UCSD-AML1 (cell line): ENCODE results near the gene RAB22A.
"Not testable (repeated sequence)": the region's sequence is repeated elsewhere in the genome, so short reads cannot be mapped to it uniquely, and the experiment has no call there.

Source experiments
- DNase-seq: peaks from one replicate; lab custom pipeline; 2025; ENCODE audit not compliant: unreplicated experiment; lab: John Stamatoyannopoulos, UW

RAB22A gene

DNA sequence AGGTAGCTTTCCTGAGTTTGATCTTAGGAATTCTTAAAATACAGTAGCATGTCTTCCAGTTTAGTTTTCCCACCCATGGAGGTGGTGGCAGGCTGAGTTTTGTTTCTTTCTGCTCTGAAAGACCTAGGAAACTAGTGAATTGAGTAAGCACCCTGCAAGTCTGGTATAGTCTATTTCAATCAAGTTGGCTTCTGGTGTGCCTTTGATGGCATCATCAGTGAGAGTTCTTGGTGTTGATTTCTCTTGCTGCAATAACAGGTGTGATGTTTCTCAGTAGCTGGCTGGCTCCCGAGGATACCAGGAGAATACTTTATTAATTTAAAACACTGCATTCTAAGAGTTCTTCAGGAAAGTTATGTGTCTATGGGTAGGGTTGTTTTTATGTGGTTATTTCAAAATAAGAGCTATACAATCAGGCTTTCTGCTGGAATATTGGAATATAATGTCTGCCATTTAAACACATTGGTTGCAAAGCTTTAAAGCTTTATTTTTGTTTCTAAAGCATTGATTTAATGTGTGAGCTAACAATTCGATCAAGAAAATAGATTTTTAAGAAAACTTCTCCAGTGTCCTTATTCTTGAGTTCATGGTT lies 98.5 kb downstream of the RAB22A start:
- no peak for DNase-seq

DNA sequence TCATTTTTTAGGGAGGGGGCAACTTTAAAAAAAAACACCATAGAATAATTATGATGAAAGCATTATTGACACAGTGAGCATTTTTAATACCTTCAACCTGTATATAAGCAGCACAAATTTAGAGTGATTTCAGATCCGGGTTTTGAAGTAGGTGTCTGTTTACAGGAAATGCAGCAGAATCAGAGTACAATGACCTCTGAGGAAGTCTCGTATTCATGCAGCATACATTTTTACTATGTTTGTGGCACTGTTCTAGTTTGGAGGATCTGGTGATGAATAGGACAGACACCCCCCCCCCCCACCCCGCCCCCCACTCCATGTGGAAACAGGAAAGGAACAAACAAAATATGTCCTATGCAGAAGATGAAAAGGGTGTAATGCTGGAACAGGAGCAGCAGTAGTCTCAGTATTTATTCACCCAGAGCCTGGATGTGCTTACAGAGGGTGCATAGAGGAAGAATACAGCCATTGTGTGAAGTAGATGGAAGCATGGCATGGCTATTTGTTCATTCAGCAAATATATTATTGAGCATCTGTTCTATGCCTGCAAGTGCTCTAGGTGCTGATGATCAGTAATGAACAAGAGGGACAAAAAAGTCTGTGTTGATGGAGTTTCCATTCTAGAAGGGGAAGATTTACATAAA lies 99.2 kb downstream of the RAB22A start:
- DNase-seq = no peak

DNA sequence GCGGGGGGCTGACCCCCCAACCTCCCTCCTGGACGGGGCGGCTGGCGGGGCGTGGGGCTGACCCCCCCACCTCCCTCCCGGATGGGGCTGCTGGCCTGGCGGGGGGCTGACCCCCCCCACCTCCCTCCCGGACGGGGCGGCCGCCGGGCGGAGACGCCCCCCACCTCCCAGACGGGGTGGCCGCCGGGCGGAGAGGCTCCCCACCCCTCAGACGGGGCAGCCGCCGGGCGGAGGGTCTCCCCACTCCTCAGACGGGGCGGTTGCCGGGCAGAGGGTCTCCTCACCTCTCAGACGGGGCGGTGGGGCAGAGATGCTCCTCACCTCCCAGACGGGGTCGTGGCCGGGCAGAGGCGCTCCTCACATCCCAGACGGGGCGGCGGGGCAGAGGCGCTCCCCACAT lies 104.7 kb downstream of the RAB22A start:
- not testable (repeated sequence) for DNase-seq

DNA sequence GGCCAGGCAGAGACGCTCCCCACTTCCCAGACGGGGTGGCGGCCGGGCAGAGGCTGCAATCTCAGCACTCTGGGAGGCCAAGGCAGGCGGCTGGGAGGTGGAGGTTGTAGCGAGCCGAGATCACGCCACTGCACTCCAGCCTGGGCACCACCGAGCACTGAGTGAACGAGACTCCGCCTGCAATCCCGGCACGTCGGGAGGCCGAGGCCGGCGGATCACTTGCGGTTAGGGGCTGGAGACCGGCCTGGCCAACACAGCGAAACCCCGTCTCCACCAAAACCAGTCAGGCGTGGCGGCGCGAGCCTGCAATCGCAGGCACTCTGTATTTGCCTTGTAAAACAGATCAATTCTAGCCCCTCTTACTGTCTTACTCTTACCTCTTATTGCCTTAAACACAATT lies 105.3 kb downstream of the RAB22A start:
- DNase-seq = not testable (repeated sequence)

DNA sequence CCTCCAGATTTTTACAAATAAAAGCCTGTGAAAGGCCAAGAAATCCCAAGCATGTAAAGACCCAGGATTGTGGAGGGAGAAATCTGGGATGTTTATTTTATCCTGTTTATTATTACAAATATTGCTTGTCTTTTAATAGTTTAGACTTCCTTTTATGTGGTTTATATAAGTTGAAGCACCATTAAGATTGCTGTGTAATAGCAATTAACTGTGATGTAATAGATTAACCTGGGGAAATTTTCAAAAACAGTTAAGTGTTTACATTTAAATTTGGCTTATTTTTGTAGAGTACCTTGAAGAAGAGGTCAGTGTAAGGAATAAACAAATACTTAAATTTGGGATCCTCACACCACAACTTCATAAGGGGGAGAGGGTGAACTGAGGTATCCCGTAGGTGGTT lies 106.5 kb downstream of the RAB22A start:
- no peak for DNase-seq

DNA sequence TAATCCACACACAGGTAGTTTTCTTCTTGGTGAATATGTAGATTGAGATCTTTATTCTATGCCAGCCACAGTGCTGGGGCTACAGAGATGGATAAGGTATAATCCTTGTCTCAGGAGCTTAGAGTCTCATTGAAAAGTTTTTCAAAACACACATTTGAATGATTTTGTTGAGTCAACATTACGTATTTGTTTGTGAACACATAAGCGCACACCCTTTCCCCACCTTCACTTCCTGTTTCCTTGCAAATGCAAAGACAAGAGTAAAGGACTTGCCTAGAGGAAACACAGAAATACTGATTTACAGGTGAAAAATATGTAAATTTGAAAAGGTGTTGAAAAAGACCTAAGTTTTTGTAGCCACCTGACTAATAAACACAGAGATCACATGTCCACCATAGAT lies 107.3 kb downstream of the RAB22A start:
- no peak for DNase-seq
